Islet of Langerhans (tissue), 1 donor: ENCODE results near the gene ATXN1.
"Not testable (repeated sequence)": the region's sequence is repeated elsewhere in the genome, so short reads cannot be mapped to it uniquely, and the experiment has no call there.

Experiments
- FAIRE-seq: peaks from one replicate; lab custom pipeline; 2011; peaks lifted over from hg19 to GRCh38; lab: Jason Lieb, UNC

ATXN1 gene

DNA sequence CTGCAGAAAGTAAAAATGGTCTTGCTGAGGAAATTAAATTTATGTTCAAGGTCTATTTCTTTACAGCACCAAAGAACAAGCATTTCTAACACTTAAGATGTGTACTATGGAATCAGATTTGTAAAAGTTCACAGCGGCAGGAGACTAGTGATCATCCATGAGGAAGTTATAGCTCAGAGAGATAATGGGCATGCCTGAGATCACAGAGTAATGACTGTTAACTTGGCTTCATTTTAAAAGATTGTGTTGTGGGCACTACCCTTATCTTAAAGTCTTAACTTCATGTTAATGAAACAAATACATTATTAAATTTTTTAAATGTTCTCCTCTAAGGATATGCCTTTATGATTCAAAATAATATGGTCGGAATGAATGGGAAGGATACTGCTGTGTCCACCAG lies 354.3 kb downstream of the ATXN1 start:
- FAIRE-seq, result no peak

GRCh38 chr6:16406538-16406937 lies 354.7 kb downstream of the ATXN1 start:
- not testable (repeated sequence) for FAIRE-seq

GRCh38 chr6:16405375-16405774 lies 355.9 kb downstream of the ATXN1 start:
- no peak for FAIRE-seq

DNA sequence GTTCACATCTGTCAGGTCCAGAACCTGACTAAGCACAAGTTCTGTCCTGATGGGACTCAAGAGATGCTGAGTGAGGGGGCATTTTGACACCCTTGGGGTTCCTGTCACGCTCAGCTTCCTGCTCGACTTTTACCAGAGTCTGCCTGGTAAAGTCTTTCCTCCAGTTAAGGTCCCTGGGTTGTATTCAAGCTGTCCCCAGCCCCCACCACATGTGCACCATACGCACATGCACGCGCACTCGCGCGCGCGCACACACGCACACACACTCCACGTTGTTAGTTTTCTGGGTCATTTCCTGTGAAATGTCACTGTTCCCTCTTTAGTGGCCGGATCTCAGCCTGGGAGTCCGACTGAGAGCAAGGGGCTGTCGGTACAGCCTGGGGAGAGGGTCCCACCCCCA lies 356.8 kb downstream of the ATXN1 start:
- FAIRE-seq, result no peak

DNA sequence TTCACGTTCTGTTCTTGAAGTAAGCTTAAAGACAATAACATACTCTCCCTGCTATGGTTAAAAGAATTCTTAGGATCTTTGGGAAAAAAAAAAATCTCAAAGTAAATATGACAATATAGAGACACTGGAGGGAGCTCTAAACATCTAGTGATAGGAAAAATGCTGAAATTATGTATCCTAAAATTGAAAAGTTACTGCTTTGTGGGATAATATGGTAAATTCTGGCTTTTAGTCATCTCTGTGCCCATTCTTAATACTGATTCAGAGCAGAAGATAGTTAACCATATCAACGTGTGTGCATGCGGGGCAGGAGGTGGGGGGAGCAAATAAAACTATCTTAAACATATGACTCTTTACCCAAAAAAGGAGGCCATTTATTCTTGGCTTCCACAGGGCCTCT lies 357.4 kb downstream of the ATXN1 start:
- FAIRE-seq, result no peak

DNA sequence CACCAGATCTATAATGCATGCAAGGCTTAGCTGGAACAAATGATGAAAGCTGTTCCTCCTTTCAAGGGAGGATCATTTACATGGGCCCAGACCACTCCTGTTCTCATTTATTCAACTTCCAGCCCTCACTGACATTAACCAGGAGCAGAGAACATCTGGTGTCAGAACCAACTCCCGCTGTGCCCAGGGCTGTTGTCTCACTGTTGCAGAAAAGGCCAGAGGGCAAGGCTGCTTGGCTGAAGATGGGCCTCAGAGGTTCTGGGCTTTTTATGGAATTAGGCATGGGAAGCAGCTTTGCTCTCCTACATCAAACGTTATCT lies 358.7 kb downstream of the ATXN1 start:
- FAIRE-seq, result no peak

DNA sequence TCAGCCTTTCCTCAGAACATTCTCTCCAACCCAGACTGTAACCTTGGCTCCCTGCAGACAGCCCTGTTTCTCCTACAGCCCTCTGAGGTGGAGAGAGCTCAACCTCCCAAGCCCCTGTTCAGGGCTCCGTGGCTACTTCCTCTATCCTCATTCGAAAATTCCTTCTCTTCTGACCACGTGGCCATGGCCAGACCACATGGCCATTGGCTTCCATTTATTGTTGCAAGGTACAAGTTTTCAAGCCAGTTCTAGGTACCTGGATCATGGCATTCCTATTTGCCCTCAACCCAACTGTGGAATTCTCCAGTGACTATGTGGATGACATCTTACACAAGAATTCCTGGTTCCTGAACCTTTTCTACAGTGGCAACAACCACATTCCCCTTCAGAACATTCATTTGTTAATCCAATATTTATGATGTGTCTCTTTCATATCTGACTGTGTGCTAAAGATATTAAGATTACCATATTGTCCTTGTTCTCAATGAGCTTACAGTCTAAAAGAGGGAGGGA lies 361.0 kb downstream of the ATXN1 start:
- FAIRE-seq, result no peak

GRCh38 chr6:16399695-16400094 lies 361.6 kb downstream of the ATXN1 start:
- no peak for FAIRE-seq

- FAIRE-seq, result no peak
Observed at GRCh38 chr6:16399158-16399557, 362.1 kb downstream of the ATXN1 start.

DNA sequence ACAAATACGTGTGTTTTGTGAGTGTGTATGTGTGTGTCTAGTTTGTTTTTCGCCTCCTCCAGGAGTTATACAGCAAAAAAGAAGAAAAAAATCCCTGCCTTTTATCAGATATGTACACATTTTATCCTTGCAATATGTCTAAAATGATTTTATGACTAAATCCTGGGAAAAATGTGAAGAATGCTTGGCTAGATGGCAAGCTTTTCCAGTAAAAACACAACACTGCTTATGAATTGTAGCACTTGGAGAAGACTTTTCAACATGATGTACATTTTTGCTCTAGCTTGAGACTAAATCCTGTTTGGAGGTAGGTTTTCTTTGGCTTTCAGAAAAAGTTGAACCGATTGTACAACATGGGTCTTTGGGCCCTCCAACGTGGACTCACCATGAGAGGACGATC lies 362.7 kb downstream of the ATXN1 start:
- FAIRE-seq, result no peak

- no peak for FAIRE-seq
Observed at GRCh38 chr6:16397623-16398022, 363.6 kb downstream of the ATXN1 start.

DNA sequence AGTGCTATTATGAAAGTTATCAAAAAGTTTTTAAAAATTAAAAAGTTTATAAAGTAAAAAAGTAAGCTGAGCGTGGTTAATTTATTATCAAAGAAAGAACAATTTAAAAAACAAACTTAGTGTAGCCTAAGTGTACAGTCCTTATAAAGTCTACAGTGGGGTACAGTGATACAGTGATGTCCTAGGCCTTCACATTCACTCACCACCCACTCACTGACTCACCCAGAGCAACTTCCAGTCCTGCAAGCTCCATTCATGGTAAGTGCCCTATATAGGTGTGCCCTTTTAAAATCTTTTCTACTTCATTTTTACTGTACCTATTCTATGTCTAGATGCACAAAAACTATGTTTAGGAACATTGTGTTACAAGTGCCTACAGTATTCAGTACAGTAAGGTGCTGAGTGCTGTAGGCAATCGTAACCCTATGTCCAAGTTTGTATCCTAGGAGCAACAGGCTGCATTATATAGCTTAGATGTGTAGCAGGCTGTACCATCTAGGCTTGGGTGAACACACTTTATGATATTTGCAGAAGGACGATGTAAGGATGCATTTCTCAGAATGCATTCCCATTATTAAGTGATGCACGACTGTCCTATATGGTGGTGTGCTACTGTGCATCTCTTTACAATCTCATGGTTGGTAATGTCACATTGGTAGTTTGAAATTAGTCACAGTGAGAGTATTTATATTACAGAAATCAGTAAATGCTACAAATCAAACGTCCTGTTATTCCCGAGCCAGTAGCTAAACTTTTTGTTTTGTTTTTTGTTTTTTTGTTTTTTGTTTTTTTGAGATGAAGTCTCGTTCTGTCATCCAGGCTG lies 364.6 kb downstream of the ATXN1 start:
- FAIRE-seq, result no peak

GRCh38 chr6:16394632-16395031 lies 366.6 kb downstream of the ATXN1 start:
- no peak for FAIRE-seq

- FAIRE-seq, result no peak
Observed at GRCh38 chr6:16393326-16393725, 367.9 kb downstream of the ATXN1 start.

DNA sequence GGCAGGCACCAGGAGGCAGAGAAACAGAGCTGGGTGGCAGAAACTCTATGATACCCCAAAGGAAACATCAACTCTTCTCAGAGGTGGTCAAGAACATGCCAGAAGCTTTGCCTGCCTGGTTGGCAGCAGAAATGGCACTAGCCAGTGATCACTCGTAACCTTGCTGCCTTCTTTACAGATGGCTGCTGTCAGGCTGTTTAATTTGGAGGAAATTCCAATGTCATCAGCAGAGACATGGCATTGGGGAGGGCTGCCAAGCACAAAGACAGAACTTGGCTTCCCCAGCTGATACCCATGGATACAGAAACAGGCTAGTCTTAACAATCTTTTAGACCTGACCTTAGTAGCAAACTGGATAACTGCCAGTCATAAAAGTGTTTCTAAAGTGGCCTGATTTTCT lies 369.2 kb downstream of the ATXN1 start:
- FAIRE-seq, result no peak

DNA sequence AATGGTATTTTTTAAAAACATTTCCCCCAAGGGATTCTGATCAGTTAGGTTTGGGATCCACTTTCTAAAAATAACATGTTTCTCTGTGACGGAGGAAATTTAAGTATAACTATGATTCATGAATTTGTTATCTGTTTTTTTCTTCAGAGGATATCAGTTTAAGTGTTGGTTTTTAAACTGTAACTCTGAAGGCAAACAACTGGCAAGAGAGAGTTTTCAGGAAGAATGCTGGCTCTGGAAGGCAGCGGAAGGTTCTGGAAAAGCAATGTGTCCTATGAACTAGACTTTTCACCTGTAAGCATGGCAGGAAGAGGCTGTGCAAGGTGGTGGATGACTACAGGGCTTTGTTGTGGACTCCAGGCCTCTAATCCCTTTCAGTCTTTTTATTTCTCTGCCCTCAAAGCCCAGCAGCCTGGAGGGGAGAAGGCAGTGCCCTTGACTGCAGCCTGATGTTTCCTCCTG lies 369.8 kb downstream of the ATXN1 start:
- FAIRE-seq, result no peak

- not testable (repeated sequence) for FAIRE-seq
Observed at GRCh38 chr6:16390909-16391450, 370.3 kb downstream of the ATXN1 start.

- no peak for FAIRE-seq
Observed at GRCh38 chr6:16389642-16390041, 371.6 kb downstream of the ATXN1 start.

DNA sequence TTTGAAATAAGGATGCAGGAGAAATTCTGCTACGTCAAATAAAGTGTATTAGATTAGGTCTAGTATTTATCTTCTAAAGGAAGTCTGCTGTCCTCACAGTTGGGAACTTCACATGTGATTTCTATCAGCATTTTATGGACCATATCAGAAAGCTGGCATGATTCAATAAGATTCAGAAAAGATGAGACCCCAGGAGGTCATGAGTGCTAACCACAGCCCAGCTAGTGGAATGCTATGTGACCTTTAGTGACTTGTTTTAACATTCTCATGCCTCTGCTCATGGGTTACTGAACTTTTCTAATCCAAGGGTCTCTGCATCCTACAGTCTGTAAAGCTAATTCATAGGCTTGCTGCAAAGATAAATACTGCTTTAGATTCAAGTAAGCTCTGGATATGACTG lies 372.8 kb downstream of the ATXN1 start:
- FAIRE-seq, result no peak

DNA sequence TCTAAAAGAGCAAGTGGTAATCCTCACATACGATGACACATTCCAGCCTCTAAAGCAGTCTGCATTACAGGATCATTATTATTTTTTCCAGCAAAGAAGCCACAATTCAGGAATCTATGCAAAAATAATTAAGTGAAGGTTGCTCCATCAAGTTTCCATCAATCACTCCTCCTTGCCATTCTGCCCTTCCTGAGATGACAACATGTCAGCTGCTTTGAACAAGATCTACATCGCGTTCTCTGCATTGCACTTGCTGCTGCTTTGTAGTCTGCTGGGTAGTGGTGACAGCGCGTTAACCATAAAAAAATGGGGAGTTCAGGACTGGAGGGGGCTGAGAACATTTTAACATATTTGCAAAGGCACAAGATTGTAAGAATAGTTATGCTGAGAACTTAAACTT lies 375.2 kb downstream of the ATXN1 start:
- no peak for FAIRE-seq

GRCh38 chr6:16383607-16384206 lies 377.6 kb downstream of the ATXN1 start:
- FAIRE-seq, result no peak

DNA sequence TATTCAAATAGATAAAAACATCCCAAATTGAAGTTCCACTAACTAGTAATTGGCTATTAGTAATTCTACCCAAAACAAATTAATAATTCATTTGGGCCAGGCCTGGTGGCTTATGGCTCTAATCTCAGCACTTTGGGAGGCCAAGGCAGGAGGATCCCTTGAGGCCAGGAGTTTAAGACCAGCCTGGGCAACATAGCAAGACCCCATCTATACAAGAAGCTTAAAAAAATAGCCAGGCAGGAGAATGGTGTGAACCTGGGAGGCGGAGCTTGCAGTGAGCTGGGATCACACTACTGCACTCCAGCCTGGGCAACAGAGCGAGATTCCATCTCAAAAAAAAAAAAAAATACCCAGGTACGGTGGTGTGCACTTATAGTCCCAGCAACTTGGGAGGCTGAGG lies 379.3 kb downstream of the ATXN1 start:
- not testable (repeated sequence) for FAIRE-seq

GRCh38 chr6:16380220-16380809 lies 380.9 kb downstream of the ATXN1 start:
- no peak for FAIRE-seq
